ENCODE results near the gene CIAPIN1.

CIAPIN1 gene

DNA sequence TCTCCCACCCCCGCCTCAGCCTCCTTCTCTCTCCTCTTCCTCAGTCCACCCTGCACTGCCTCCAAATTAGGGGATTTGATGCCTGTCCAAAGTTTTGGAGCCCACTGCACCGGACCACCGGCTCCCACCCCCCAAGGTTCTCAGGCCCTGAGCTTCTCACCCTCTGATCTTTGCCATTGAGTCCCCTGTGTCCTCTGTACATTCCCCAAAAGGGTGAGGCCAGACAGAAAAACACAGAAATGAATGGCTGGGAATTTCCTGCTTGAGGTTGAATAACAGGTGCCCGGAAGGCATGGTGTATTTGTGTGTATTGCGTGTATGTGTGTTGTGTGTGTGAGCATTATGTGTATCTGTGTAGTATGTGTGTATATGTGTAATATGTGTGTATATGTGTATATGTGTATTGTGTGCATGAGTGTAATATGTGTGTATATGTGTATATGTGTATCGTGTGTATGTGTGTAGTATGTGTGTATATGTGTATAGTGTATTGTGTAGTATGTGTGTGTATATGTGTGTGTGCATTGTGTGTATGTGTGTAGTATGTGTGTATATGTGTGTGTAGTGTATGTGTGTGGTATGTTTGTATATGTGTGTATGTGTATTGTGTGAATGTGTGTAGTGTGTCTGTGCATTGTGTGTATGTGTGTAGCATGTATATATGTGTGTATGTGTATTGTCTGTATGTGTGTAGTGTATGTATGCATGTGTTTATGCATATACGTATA is 58.7 kb downstream of the CIAPIN1 start:
- peaks cover 4% of the 10 kb centered on the region for H3K9me3 Mint-ChIP-seq
- no peaks in the 10 kb centered on the region for H3K27me3 Mint-ChIP-seq
- peak; percentile 89 for ATAC-seq
- peak overlapping the region; percentile 91 for H3K27ac Mint-ChIP-seq
- peak overlapping the region; percentile 67 for H3K4me3 Mint-ChIP-seq
- H3K36me3 Mint-ChIP-seq = no peaks in the 10 kb centered on the region
- peaks cover 67% of the 10 kb centered on the region for H3K4me1 Mint-ChIP-seq

DNA sequence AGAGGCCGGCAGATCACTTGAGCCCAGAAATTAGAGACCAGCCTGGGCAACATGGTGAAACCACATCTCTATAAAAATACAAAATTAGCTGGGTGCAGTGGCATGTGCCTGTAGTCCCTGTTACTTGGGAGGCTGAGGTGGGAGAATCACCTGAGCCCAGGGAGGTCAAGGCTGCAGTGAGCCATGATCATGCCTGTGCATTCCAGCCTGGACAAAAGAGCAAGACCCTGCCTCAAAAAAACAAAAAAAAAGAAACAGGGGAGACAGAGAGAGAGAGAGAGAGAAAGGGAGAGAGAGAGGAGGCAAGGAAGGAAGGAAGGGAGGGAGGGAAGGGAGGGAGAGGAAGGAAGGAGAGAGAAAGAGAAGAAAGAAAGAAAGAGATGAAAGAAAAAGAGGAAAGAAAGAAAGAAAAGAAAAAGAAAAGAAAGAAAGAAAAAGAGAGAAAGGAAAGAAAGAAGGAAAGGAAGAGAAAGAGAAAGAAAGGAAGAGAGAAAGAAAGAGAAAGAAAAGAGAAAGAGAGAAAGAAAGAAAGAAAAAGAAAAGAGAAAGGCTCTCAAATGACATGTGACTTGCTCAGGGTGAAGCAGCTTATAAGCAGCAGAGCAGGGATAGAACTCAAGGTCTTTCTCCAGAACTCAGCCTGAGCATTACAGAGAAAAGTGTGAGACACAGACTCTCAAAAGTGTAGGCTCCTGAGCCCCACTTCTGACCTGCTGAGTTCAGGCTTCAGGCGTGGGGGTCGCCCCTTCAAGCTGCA is 59.4 kb downstream of the CIAPIN1 start:
- peak; percentile 89 for ATAC-seq
- peaks cover 75% of the 10 kb centered on the region for H3K4me1 Mint-ChIP-seq
- H3K9me3 Mint-ChIP-seq = peaks cover 4% of the 10 kb centered on the region
- no peaks in the 10 kb centered on the region for H3K27me3 Mint-ChIP-seq
- peak overlapping the region; percentile 91 for H3K27ac Mint-ChIP-seq
- peak overlapping the region; percentile 67 for H3K4me3 Mint-ChIP-seq
- H3K36me3 Mint-ChIP-seq = no peaks in the 10 kb centered on the region

- Mint-ChIP-seq H3K4me1 (peaks cover 82% of the 10 kb centered on the region), H3K27ac (peak overlapping the region; percentile 91), H3K9me3 (peaks cover 4% of the 10 kb centered on the region), H3K36me3 (no peaks in the 10 kb centered on the region), H3K4me3 (peak overlapping the region; percentile 6), H3K27me3 (no peaks in the 10 kb centered on the region)
- ATAC-seq = no peak
Observed at GRCh38 chr16:57386381-57386951, 60.7 kb downstream of the CIAPIN1 start.

- Mint-ChIP-seq H3K9me3 (peaks cover 4% of the 10 kb centered on the region), H3K4me3 (no peak overlapping the region), H3K27ac (peak overlapping the region; percentile 91), H3K36me3 (no peaks in the 10 kb centered on the region), H3K4me1 (peaks cover 91% of the 10 kb centered on the region), H3K27me3 (no peaks in the 10 kb centered on the region)
- ATAC-seq = no peak
Observed at GRCh38 chr16:57385083-57385482, 62.1 kb downstream of the CIAPIN1 start.

- no peaks in the 10 kb centered on the region for H3K36me3 Mint-ChIP-seq
Observed at GRCh38 chr16:57384248-57385070, 62.7 kb downstream of the CIAPIN1 start.

GRCh38 chr16:57383276-57384247 is 63.6 kb downstream of the CIAPIN1 start:
- Mint-ChIP-seq H3K4me1 (peaks cover 79% of the 10 kb centered on the region), H3K9me3 (peaks cover 2% of the 10 kb centered on the region), H3K27me3 (no peaks in the 10 kb centered on the region), H3K4me3 (peak overlapping the region; percentile 30), H3K27ac (peak overlapping the region; percentile 91), H3K36me3 (no peaks in the 10 kb centered on the region)
- no peak for ATAC-seq

More at GRCh38 chr16:57384248-57385070, 62.7 kb downstream of the CIAPIN1 start:
- Mint-ChIP-seq H3K4me1 (peaks cover 88% of the 10 kb centered on the region), H3K27ac (peak overlapping the region; percentile 91), H3K4me3 (peak overlapping the region; percentile 30), H3K9me3 (peaks cover 4% of the 10 kb centered on the region), H3K27me3 (no peaks in the 10 kb centered on the region)
- ATAC-seq = peak; percentile 53

DNA sequence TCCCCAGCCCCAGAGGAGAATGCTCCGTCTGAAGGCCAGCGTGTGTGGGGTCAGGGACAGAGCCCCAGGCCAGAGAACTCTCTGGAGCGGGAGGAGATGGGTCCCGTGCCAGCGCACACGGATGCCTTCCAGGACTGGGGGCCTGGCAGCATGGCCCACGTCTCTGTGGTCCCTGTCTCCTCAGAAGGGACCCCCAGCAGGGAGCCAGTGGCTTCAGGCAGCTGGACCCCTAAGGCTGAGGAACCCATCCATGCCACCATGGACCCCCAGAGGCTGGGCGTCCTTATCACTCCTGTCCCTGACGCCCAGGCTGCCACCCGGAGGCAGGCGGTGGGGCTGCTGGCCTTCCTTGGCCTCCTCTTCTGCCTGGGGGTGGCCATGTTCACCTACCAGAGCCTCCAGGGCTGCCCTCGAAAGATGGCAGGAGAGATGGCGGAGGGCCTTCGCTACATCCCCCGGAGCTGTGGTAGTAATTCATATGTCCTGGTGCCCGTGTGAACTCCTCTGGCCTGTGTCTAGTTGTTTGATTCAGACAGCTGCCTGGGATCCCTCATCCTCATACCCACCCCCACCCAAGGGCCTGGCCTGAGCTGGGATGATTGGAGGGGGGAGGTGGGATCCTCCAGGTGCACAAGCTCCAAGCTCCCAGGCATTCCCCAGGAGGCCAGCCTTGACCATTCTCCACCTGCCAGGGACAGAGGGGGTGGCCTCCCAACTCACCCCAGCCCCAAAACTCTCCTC is 64.5 kb downstream of the CIAPIN1 start:
- Mint-ChIP-seq H3K9me3 (no peaks in the 10 kb centered on the region), H3K4me3 (no peak overlapping the region), H3K36me3 (no peaks in the 10 kb centered on the region), H3K4me1 (peaks cover 76% of the 10 kb centered on the region), H3K27me3 (no peaks in the 10 kb centered on the region), H3K27ac (peak overlapping the region; percentile 91)
- no peak for ATAC-seq

DNA sequence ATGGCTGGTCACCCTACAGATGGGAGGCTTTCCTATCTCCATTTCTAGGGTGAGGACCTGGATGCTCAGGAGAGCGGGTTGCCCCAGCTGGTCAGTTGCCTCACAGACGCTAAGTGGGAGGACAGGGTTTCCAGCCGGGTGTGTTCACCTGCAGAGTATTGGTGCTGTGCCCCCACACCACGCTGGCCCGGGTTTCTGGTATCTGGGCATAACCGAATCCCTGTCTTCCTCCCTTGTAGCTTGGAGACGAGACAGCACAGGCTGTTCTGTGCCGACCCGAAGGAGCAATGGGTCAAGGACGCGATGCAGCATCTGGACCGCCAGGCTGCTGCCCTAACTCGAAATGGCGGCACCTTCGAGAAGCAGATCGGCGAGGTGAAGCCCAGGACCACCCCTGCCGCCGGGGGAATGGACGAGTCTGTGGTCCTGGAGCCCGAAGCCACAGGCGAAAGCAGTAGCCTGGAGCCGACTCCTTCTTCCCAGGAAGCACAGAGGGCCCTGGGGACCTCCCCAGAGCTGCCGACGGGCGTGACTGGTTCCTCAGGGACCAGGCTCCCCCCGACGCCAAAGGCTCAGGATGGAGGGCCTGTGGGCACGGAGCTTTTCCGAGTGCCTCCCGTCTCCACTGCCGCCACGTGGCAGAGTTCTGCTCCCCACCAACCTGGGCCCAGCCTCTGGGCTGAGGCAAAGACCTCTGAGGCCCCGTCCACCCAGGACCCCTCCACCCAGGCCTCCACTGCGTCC is 65.2 kb downstream of the CIAPIN1 start:
- H3K36me3 Mint-ChIP-seq = no peaks in the 10 kb centered on the region
- H3K9me3 Mint-ChIP-seq = no peaks in the 10 kb centered on the region
- H3K4me3 Mint-ChIP-seq = no peak overlapping the region
- peaks cover 76% of the 10 kb centered on the region for H3K4me1 Mint-ChIP-seq
- peak overlapping the region; percentile 85 for H3K27ac Mint-ChIP-seq
- ATAC-seq = no peak
- no peaks in the 10 kb centered on the region for H3K27me3 Mint-ChIP-seq

GRCh38 chr16:57380671-57381462 is 66.3 kb downstream of the CIAPIN1 start:
- no peak for ATAC-seq
- Mint-ChIP-seq H3K4me3 (no peak overlapping the region), H3K27me3 (no peaks in the 10 kb centered on the region), H3K4me1 (peaks cover 76% of the 10 kb centered on the region), H3K36me3 (no peaks in the 10 kb centered on the region), H3K9me3 (peaks cover 5% of the 10 kb centered on the region), H3K27ac (peak overlapping the region; percentile 85)

GRCh38 chr16:57379579-57379978 is 67.6 kb downstream of the CIAPIN1 start:
- Mint-ChIP-seq H3K4me1 (peaks cover 77% of the 10 kb centered on the region), H3K27ac (peak overlapping the region; percentile 85), H3K9me3 (peaks cover 5% of the 10 kb centered on the region), H3K36me3 (no peaks in the 10 kb centered on the region), H3K4me3 (no peak overlapping the region), H3K27me3 (no peaks in the 10 kb centered on the region)
- ATAC-seq = no peak

Data from stimulated activated memory B cell treated with anti-CD40 and anti-IgM and Interleukin-4, amounts not matched to agents 10 μg/mL and 1 μg/mL and 100 μg/mL, for 72 hours (primary cell).